ENCODE measurements around the gene TLE5.
A peak's percentile ranks its signal among the peaks of the same experiment; 100 is the strongest.
"Not testable (repeated sequence)": the region's sequence is repeated elsewhere in the genome, so short reads cannot be mapped to it uniquely, and the experiment has no call there.

The TLE5 gene

DNA sequence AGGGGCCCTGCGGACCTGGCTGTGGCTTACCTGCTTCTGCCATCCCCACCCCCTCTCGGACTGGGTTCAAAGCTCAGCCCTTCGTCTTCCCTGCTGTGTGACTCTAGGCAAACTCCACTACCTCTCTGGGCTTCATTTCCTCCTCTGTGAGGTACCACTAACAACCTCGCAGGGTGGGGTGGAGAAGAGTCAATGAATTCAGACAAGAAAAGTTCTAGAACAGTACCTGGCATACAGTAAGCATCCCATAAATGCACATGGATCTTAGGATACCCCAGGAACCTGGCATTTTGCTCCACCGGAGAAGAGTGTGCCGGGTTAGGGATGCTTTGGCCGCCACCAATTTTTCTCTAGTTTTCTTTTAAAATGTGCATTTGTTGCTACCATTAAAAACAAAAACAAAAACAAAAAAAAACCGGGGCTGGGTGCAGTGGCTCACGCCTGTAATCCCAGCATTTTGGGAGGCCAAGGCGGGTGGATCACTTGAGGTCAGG, 3.4 kb downstream of the TLE5 start:
- DNase-seq: no peak

GRCh38 chr19:3058009-3058820, 4.1 kb downstream of the TLE5 start:
- DNase-seq: no peak

DNA sequence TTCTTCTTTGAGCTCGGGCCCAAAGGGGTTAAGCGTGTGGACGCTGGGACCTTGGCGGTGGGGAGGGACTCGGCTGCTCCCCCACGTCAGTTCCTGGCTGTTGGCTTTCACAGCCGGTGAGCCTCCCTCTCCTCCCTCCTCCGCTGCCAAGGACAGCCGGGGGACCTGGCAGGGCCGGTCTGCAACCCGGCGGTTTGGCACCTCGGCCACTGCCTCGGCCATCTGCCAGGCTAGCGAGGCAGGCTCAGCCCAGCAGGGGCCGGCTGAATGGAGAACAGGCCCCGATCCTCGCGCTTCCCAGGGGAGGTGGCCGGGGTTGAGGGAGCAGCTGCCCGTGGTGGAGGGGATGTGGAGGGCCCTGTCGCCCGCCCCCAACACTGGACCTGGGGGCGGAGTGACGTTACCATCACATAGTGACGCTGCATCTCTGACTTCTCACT, 5.0 kb downstream of the TLE5 start:
- DNase-seq: peak; percentile 26

- peak; percentile 56 for DNase-seq
These were observed 5.7 kb downstream of the TLE5 start for GRCh38 chr19:3056417-3057088.

GRCh38 chr19:3055741-3056416, 6.4 kb downstream of the TLE5 start:
- DNase-seq: peak; percentile 56

- DNase-seq: no peak
These were observed 7.1 kb downstream of the TLE5 start for GRCh38 chr19:3054972-3055740.

DNA sequence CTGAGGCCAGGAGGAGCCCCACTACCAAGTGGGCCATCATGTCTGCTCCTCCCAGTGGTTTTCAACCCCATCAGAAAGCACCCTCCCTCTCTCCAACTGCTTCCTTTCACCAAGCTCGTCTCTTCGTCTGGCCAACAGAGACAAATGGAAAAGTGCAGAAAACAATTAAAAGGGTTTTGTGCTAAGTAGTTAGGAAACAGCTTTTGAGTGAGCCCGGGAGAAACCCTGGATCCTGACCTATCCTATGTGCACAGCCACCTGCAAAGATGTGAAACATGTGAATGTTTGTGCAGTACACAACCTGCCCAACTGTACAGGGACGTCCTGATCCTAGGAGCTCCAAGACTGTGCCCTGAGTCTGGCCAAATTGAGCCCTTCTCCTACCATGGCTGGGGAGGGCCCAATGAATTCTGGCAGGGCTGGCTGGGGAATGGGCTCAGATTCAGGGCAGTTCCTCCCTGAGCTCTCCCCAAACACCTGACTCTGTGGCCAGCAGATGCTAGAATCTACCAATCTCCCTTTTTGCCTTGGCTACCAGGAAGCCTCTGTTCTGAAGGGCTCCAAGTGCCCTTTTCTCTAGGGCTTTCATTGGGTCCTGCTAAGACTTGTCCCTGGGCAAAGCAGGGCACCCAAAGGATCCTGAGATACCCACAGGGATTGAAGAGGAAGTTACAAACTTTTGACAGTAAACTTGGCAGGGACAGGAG, 7.9 kb downstream of the TLE5 start:
- no peak for DNase-seq

GRCh38 chr19:3053780-3054179, 8.5 kb downstream of the TLE5 start:
- DNase-seq: no peak

DNA sequence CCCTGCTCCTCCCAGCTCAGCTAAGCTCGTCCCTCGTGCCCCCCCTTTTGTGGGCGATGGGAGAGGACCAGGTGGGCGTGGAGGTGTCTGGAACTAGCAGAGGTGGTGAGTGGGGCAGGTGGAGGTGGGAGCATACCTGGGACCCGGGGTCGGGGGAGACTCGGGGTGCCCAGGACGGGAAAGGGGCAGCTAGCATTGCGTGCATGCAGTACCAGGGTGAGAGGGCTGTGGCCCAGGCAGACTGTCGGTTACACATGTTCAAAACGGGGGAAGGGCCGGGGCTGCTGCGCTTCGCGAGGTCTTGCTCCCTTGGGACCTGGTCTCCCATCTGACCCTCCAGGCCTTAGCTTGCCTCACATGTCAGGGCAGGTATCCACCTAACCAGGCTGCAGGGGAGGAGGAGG, 9.1 kb downstream of the TLE5 start:
- DNase-seq: no peak

DNA sequence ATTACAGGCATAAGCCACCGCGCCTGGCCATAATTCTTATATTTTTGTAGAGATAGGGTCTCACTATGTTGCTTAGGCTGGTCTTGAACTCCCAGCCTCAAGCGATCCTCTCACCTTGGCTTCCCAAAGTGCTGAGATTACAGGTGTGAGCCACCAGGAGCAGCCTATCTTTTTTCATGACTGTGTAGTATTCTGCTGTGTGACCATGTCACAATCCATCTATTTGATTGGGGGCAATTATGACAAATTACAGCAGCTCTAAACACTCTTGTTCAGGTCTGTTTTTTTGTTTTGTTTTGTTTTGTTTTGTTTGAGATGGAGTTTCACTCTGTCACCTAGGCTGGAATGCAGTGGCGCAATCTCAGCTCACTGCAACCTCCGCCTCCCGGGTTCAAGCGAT, 12.3 kb downstream of the TLE5 start:
- DNase-seq: not testable (repeated sequence)

- DNase-seq: no peak
These were observed 13.2 kb downstream of the TLE5 start for GRCh38 chr19:3049089-3049488.

DNA sequence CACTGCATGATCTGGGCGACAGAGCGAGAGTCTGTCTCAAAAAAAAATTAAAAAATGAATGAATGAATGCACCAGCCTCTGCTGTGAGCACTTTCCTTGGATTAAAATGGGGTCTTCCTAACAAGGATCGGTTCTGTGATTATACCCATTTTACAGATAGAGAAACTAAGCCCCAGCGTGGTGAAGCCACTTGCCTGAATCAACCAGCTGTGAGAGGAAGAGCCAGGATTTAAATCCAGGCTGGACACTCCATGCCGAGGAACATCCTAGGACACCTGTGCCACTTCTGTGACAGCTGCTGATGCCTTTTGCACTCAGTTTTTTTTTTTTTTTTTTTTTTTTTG, 14.1 kb downstream of the TLE5 start:
- DNase-seq: no peak

DNA sequence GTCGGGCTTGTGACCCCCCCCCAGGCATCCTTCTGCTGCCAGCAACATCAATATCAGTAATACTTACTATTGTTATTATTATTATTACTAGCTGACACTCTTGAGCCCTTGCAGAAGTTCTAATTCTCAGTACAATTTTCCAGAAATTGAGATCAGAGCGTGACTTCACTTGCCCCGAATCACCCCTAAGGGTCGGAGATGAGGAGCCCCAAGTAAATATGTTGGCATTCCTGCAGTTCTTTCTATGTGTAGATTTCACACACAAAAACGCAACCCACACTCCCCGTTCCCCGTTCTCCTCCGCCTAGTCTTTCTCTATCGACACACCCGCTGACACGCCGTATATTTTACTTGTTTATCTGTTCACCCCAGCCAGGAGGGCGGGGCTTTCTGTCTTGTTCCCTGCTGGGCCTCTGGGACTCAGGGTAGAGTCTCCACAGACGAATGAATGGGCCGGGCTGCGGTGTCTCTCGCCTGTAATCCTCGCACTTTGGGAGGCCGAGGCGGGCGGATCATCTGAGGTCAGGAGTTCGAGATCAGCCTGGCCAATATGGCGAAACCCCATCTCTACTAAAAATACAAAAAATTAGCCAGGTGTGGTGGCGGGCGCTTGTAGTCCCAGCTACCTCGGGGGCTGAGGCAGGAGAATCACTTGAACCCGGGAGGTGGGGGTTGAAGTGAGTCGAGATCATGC, 14.7 kb downstream of the TLE5 start:
- peak; percentile 69 for DNase-seq

GRCh38 chr19:3046698-3047495, 15.4 kb downstream of the TLE5 start:
- no peak for DNase-seq

DNA sequence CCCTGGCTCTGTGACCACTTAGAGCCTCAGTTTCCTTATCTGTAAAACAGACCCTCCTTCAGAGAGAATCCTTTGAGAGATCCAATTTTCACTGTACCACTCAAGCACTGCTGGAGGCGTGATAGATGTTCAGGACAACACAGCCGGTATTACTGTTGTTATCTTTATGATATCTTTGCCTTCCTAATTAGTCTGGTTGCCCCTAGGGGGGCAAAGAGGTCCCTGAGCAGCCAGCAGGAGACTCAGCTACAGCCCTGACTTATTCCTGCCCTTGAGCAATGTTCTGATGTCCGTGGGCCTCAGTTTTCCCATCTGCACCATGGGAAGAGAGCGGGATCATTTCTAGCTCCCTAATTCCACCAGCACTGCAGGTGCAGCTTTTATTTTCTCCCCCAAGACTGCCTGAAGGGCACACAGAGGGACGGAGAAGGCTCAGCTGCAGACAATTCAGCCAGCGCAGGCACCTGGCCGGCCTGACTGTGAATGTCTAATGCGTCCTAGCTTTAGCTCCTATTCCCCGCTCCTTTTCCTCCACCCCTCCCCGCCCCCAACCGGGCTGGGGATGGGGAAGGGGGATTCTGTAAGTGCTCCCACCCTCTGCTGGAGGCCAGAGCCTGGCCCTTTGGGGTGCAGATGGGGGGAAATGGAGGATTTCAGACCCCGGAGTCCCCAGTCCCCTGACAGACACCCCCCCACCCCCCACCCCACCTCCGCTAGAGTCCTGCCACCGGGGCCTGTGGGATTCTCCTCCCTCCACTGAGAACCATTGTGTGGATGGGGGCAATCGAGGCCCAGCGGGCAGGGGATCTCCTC, 16.2 kb downstream of the TLE5 start:
- no peak for DNase-seq

GRCh38 chr19:3045191-3045590, 17.1 kb downstream of the TLE5 start:
- no peak for DNase-seq

GRCh38 chr19:3042621-3043267, 19.6 kb downstream of the TLE5 start:
- no peak for DNase-seq

DNA sequence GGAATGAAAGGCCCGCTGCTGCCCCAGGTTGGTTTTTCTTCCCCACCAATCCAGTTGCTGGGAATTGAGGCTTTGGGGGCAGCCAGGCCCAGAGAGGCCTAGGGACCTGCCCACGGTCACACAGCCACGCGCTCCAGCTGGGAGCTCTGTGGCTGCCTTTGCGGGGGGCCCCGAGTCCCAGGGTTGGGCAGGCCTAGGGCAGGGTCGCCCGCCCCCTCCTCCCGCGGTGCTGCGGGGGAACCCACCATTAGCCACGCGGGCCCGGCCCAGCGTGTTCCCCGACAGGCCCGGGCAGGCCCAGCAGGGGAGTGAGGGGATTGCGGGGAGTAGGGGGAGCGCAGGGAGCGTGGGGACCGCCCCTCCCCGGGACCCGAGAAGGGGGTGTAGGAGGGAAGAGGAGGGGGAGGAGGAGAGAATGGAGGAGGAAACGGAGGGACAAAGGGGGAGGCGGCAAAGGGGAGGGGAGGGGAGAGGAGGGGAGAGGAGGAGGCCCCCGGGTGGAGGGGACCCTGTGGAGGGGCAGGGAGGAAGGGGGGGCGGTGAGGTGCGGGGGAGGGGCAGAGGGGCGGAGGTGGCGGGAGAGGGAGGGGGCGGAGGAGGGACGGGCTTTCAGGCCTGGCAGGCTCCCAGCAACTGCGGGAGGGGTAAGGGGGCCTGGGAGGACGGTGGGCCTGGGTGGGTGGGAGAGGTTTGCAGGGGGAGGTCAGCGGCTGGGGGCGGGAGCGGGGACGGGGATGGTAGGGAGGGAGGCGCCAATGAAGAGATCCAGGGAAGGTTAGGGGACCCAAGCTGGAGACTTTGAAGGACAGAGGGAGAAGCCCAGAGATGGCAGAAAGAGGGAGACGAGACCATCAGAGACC, 20.3 kb downstream of the TLE5 start:
- DNase-seq: no peak
